Activated CD4-positive, alpha-beta memory T cell treated with anti-CD3 and anti-CD28 coated beads, Interleukin-2, amount 10 ng/mL, durations not matched to agents 7 days and 5 days (primary cell): ENCODE results near the gene PPP1R13L. TPM values are rescaled to one million over a fixed set of nuclear protein-coding genes. Genes with fewer than 3 reads are reported as not detected.

Experiments used
- CTCF ChIA-PET: fragments of 350-600 bp; sonication (Branson Sonifier 250); formaldehyde crosslinking; loops from one replicate; lab custom pipeline; 2021; ENCODE audit warnings: antibody characterized with exemption, inconsistent platforms; lab: Charles Lee
- POLR2A ChIA-PET: fragments of 350-600 bp; sonication (Branson Sonifier 250); formaldehyde crosslinking; loops from one replicate; lab custom pipeline; 2021; ENCODE audit warnings: antibody characterized with exemption; lab: Charles Lee
- DNase-seq: peaks from one replicate; pipeline ENCODE4 v3.0.0-alpha.2; 2020
- H3K27ac Mint-ChIP-seq: one replicate; pipeline ENCODE4 v1.8.0; 2021; ENCODE audit warnings: mild to moderate bottlenecking, mixed read lengths
- H3K27me3 Mint-ChIP-seq: one replicate; pipeline ENCODE4 v1.8.0; 2021; ENCODE audit warnings: mixed read lengths
- H3K36me3 Mint-ChIP-seq: one replicate; pipeline ENCODE4 v1.8.0; 2021; ENCODE audit warnings: low read depth, mixed read lengths
- H3K4me1 Mint-ChIP-seq: one replicate; pipeline ENCODE4 v1.8.0; 2021; ENCODE audit warnings: mixed read lengths
- H3K4me3 Mint-ChIP-seq: one replicate; pipeline ENCODE4 v1.8.0; 2021; ENCODE audit warnings: mild to moderate bottlenecking, mixed read lengths
- H3K9me3 Mint-ChIP-seq: one replicate; pipeline ENCODE4 v1.8.0; 2021; ENCODE audit warnings: mixed read lengths
- total RNA-seq, 2 experiments: library from RNA; stranded (reverse); gene quantifications; one replicate each; pipeline ENCODE4 v1.2.3, GENCODE V29; 2021

Gene PPP1R13L
- total RNA-seq, 2 experiments from 2014 or later = 13.0 to 18.9 TPM

DNA sequence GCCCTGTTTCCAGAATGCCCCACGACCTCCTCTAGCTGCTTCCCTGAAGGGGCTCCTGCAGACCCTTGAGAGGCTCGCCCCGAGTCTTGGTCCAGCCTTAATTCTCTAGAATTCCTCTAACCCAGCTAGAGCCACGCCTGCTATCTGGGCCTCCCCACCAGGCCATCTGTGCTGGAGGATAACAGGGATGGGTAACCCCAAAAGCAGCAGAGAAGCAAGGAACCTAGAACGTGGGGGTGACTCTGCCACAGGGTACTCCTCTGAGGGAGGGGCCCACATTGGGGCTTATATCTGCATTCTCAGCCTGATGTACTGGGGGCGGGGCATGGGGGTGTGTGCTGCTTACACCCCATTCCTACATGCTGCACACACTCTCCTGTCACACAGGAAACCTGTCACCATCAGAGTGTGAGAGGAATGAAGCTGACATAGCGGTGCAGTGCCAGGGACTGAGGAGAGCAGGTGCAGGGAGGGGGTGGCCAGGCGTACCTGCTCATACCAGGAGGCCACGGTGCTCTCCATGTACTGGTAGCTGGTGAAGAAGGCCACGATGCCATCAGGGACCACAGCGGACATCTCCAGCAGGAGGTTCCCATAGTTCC is 50.5 kb downstream of the PPP1R13L start:
- peaks cover 21% of the 10 kb centered on the region for H3K36me3 Mint-ChIP-seq
- POLR2A ChIA-PET = no interaction called here
- no peaks in the 10 kb centered on the region for H3K9me3 Mint-ChIP-seq
- CTCF ChIA-PET = no interaction called here
- no peak for DNase-seq
- no peaks in the 10 kb centered on the region for H3K4me1 Mint-ChIP-seq
- no peaks in the 10 kb centered on the region for H3K27me3 Mint-ChIP-seq
- no peak overlapping the region for H3K27ac Mint-ChIP-seq
- no peak overlapping the region for H3K4me3 Mint-ChIP-seq

DNA sequence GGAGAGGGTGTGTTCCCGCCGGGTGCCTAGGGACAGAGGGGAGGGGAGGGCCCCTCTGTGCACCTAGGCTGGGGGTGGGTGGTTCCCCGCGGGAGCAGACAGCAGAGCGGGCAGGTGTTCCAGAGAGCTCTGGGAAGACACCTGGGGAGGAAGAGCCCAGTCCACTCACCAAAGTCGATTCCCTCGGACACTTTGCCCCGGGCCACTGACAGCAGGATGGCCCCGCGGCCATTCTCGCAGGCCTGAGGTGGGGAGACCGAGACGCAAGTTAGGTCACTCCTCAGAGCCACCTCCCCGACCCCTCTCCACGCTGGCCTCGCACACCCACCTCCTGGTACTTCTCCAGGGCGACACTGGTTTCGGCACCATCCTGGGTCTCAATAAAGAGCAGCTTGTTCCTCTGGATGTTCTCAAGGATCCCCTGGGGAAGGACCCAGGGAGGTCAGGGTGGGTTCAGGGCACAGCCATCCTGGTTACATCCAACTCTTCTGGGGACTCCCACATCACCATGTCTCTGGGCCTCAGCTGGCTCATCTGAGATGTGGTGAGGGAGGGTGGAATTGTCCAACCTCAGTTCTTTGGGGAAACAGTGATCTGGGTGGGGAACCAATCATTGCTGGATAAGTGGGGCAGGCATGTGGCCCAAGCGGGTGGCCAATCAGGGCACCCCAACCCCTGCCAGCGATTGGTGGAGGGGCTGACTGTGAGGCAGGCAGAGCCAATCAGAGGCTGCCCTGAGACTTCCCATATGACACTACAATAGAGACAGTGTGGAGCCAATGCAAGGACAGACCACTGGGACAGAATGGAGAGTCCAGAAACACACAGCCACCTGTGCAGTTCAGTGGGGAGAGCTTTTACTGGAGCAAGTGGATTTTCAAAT is 51.7 kb downstream of the PPP1R13L start:
- no peak for DNase-seq
- CTCF ChIA-PET = no interaction called here
- Mint-ChIP-seq H3K9me3 (no peaks in the 10 kb centered on the region), H3K4me1 (no peaks in the 10 kb centered on the region), H3K4me3 (no peak overlapping the region), H3K27ac (no peak overlapping the region), H3K27me3 (no peaks in the 10 kb centered on the region), H3K36me3 (peaks cover 19% of the 10 kb centered on the region)
- POLR2A ChIA-PET = no interaction called here

DNA sequence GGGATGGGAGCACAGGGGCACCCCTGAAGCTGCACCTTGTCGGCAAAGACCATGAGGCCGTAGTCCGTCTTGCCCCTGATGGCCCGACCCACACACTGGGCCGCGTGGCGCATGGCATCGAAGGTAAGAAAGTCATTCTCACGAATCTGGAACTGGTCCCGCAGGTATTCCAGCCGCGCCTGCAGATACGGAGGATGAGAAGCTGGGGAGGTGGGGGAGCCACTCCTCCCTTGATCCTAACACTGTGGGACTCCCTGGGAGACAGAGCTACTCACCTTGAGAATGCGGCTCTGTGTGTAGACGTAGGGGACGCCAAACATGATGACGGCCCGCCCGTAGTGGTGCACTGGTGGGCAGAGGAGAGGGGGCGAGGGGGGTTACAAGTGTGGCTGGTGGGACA is 52.4 kb downstream of the PPP1R13L start:
- H3K9me3 Mint-ChIP-seq = no peaks in the 10 kb centered on the region
- CTCF ChIA-PET = no interaction called here

DNA sequence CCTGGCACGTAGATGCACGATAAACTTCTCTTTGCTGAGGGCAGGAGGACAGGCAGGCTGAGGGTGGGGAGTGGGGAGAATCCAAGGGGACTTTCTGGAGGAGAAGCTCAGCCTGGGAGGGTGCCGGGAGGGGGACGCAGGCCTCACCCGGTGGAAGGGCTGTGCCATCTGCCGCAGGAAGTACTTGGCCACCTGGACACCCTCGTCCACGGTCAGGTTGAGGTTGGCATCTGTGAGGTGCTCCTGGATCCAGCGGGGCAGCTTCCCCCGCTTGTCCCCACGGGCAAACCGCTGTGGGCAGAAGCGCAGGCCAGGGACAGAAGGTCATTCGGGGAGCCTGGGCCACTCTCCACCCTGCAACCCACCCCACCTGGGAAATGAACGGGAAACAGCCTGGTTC is 52.8 kb downstream of the PPP1R13L start:
- CTCF ChIA-PET = no interaction called here
- Mint-ChIP-seq H3K4me1 (no peaks in the 10 kb centered on the region), H3K4me3 (no peak overlapping the region), H3K27ac (no peak overlapping the region), H3K27me3 (no peaks in the 10 kb centered on the region), H3K36me3 (peaks cover 14% of the 10 kb centered on the region), H3K9me3 (no peaks in the 10 kb centered on the region)
- POLR2A ChIA-PET = no interaction called here
- no peak for DNase-seq

More for the DNA sequence above, 52.4 kb downstream of the PPP1R13L start:
- H3K36me3 Mint-ChIP-seq = peaks cover 17% of the 10 kb centered on the region
- no peak overlapping the region for H3K27ac Mint-ChIP-seq
- DNase-seq = no peak
- H3K4me1 Mint-ChIP-seq = no peaks in the 10 kb centered on the region
- no peaks in the 10 kb centered on the region for H3K27me3 Mint-ChIP-seq
- H3K4me3 Mint-ChIP-seq = no peak overlapping the region
- POLR2A ChIA-PET = no interaction called here

DNA sequence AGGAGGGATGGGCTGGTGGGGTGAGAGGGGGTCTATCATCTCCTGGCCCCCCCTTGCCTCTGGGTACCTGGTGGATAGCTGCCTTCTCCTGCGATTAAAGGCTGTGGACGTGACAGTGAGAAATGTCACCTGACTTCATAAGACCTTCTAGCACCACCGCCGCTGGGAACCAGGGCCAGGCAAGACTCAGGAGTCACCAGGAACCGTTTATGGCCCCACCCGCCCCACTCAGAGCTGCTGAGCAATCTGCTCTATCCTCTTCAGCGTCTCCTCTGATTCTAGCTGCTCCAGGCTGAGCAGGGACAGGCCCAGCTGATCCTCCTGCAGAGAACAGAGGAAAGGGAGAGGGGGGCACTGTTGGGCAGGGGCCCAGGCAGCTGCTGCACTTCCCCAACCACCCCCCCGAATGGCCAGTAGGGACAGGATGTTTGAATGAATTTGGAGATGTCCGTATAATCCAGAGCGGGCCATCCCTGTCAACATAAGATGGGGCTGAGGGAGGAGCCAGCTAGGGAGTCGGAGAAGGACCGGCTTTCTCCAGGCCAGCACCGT is 53.4 kb downstream of the PPP1R13L start:
- Mint-ChIP-seq H3K27ac (no peak overlapping the region), H3K9me3 (no peaks in the 10 kb centered on the region), H3K27me3 (no peaks in the 10 kb centered on the region), H3K4me3 (no peak overlapping the region), H3K36me3 (peaks cover 14% of the 10 kb centered on the region), H3K4me1 (no peaks in the 10 kb centered on the region)
- DNase-seq = no peak
- POLR2A ChIA-PET = no interaction called here
- CTCF ChIA-PET = no interaction called here

DNA sequence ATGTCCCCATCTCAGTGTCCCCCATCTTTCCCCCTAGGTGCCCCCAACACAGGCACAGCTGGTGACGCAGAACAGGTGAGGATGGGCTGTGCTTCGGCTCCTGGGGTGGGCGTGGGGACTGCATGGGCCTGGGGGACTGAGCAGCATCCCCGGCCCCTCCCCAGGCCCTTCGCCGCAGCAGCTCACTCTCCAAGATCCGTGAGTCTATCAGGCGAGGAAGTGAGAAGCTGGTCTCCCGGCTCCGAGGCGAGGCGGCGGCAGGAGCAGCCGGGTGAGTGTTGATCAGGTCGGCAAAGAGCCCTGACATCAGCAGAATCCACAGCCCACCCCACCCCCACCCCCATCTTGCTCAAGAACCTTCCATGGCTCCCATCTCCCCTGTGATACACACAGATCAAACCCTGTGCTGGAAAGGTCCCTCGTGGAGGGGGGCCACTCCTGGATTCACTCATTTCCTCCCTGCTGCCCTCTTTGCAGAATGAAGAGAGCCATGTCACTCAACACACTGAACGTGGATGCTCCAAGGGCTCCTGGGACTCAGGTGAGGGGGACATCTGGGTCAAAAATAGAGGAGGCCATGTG is 54.3 kb downstream of the PPP1R13L start:
- peaks cover 4% of the 10 kb centered on the region for H3K27me3 Mint-ChIP-seq

DNA sequence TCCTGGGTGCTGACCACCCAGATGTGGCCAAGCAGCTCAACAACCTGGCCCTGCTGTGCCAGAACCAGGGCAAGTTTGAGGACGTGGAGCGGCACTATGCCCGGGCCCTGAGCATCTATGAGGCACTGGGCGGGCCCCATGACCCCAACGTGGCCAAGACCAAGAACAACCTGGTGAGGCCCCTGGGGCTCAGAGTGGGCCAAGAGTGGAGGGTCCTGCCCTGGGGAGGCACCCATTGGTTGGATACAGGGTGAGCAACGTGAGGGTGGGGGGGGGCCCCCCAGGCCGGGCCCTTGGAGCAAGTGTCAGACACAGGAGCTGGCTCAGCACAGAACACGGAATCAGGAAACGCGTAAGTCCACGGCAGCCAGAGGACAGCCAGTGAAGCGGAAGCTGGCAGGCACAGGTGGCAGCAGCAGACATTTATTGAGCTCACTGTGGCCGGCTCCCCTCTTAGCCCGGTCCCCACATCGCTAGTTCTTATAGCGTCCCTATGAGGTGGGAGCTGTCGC is 55.4 kb downstream of the PPP1R13L start:
- ChIA-PET POLR2A (no interaction called here), CTCF (no interaction called here)
- Mint-ChIP-seq H3K27ac (no peak overlapping the region), H3K4me3 (no peak overlapping the region), H3K9me3 (no peaks in the 10 kb centered on the region), H3K36me3 (peaks cover 3% of the 10 kb centered on the region), H3K4me1 (no peaks in the 10 kb centered on the region), H3K27me3 (peaks cover 5% of the 10 kb centered on the region)
- no peak for DNase-seq

More for the DNA sequence above, 54.3 kb downstream of the PPP1R13L start:
- Mint-ChIP-seq H3K4me3 (no peak overlapping the region), H3K4me1 (no peaks in the 10 kb centered on the region), H3K9me3 (no peaks in the 10 kb centered on the region), H3K36me3 (peaks cover 8% of the 10 kb centered on the region), H3K27ac (no peak overlapping the region)
- ChIA-PET CTCF (no interaction called here), POLR2A (no interaction called here)
- no peak for DNase-seq

DNA sequence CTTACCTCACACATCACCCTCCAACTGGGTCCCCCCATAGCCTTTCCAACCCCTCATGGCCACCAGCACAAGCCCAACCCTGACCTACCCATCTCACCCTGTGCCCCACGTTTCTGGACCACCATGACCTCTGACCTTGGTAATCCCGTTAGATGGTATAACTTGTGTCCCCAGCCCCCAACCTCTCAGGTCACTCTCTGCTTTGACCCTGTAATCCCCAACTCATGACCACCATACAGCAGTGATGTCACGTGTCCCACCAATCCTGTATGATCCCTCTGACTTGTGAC is 55.8 kb downstream of the PPP1R13L start:
- DNase-seq = no peak
- H3K4me3 Mint-ChIP-seq = no peak overlapping the region
- H3K36me3 Mint-ChIP-seq = peaks cover 3% of the 10 kb centered on the region
- H3K9me3 Mint-ChIP-seq = no peaks in the 10 kb centered on the region
- H3K27ac Mint-ChIP-seq = no peak overlapping the region
- peaks cover 5% of the 10 kb centered on the region for H3K27me3 Mint-ChIP-seq
- CTCF ChIA-PET = no interaction called here
- POLR2A ChIA-PET = no interaction called here
- no peaks in the 10 kb centered on the region for H3K4me1 Mint-ChIP-seq

DNA sequence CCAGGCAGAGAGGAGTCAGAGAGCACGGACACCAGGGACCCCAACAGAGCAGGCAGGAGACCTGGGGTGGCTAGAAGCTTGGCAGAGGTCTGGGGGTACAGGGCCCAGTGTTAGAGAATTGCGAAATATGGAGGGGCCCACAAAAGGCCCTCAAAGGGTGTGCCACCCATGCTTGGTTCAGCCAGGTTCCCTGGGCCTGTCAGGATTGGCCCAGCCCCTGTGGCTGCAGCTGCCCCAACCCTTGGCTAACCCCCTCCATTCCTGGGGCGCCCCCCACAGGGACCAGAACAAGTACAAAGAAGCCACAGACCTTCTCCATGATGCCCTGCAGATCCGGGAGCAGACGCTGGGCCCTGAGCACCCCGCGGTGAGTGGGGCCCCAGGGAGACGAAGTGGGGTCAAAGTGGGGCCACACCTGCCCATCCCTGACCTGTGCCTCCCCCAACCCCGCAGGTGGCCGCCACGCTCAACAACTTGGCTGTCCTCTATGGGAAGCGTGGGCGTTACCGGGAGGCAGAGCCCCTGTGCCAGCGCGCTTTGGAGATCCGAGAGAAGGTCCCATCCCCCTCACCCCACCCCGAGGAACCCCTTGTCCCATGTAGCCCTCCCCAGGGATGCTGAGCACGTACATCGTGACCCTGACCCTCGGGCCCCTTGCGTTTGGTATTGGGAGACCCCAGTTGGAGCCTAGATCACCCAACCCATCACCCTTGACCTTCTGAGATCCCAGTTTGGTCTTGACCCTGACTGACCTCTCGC is 56.3 kb downstream of the PPP1R13L start:
- H3K36me3 Mint-ChIP-seq = peaks cover 2% of the 10 kb centered on the region

DNA sequence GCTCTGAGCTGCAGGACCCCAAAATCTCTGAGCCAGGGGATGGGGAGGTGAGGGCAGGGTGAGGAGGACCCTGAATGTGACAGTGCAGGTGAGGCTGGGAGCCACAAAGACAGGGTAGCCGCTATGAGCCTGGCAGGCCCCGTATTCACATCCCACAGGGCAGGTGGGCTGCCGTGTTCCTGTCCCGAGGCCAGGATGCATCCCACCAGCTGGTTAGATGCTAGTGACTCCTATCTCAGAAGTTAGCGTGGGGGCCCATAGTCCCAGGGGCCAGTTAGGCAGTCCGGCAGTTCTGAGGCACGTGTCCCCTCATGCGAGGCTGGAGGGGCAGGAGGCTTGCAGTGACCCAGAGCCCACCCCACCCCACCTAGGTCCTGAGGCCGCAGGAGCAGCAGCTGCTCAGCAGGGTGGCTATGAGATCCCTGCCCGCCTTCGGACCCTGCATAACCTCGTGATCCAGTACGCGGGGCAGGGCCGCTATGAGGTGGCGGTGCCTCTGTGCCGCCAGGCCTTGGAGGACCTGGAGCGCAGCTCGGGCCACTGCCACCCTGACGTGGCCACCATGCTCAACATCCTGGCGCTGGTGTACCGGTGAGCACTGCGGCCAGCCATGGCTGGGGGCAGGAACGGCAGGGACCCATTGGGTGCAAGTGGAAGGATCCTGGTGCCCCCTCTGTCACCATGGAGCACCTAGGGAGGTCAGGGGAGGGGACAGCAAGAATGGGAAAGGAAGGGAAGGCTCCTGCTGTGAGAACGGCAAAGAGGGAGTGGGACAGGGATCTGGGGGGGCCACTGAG is 57.1 kb downstream of the PPP1R13L start:
- H3K27me3 Mint-ChIP-seq = peaks cover 8% of the 10 kb centered on the region
- no peaks in the 10 kb centered on the region for H3K4me1 Mint-ChIP-seq
- no peak for DNase-seq
- H3K9me3 Mint-ChIP-seq = no peaks in the 10 kb centered on the region
- POLR2A ChIA-PET = no interaction called here
- no peaks in the 10 kb centered on the region for H3K36me3 Mint-ChIP-seq
- no peak overlapping the region for H3K27ac Mint-ChIP-seq
- CTCF ChIA-PET = no interaction called here
- H3K4me3 Mint-ChIP-seq = no peak overlapping the region

More for the DNA sequence above, 56.3 kb downstream of the PPP1R13L start:
- Mint-ChIP-seq H3K27me3 (peaks cover 7% of the 10 kb centered on the region), H3K4me1 (no peaks in the 10 kb centered on the region), H3K27ac (no peak overlapping the region), H3K9me3 (no peaks in the 10 kb centered on the region), H3K4me3 (no peak overlapping the region)
- CTCF ChIA-PET = interaction anchor here (0.5 kb wide), 1 partner anchor 396 kb away, joined by 3 read pairs; no protein-coding TSS in a partner anchor
- DNase-seq = no peak
- POLR2A ChIA-PET = no interaction called here

DNA sequence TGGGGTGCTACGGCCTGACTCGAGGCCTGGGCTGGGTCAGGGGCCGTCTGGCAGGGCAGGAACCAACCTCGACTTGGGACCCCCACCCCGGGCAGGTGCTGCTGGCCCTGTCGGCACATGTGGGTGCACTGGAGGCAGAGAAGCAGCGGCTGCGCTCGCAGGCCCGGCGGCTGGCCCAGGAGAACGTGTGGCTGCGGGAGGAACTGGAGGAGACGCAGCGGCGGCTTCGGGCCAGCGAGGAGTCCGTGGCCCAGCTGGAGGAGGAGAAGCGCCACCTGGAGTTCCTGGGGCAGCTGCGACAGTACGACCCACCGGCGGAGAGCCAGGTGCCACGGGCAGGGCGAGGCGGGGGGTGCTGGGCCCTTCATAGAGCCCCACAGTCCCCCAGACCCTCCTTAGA is 58.4 kb downstream of the PPP1R13L start:
- no peaks in the 10 kb centered on the region for H3K9me3 Mint-ChIP-seq
- H3K4me3 Mint-ChIP-seq = no peak overlapping the region
- POLR2A ChIA-PET = no interaction called here
- H3K27ac Mint-ChIP-seq = no peak overlapping the region
- H3K36me3 Mint-ChIP-seq = no peaks in the 10 kb centered on the region
- no peaks in the 10 kb centered on the region for H3K4me1 Mint-ChIP-seq
- CTCF ChIA-PET = no interaction called here
- peaks cover 8% of the 10 kb centered on the region for H3K27me3 Mint-ChIP-seq
- no peak for DNase-seq

DNA sequence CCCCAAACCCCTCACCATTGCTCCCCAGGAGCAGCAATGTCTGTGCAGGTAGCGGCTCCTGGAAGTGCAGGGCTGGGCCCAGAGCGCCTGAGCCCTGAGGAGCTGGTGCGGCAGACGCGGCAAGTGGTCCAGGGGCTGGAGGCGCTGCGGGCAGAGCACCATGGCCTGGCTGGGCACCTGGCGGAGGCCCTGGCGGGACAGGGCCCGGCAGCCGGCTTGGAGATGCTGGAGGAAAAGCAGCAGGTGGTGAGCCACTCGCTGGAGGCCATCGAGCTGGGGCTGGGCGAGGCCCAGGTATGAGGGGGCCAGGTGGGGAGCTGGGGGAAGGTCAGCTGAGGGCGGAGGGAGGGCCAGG is 59.4 kb downstream of the PPP1R13L start:
- CTCF ChIA-PET = no interaction called here
- Mint-ChIP-seq H3K36me3 (no peaks in the 10 kb centered on the region), H3K4me1 (no peaks in the 10 kb centered on the region), H3K4me3 (no peak overlapping the region), H3K27ac (no peak overlapping the region), H3K9me3 (no peaks in the 10 kb centered on the region), H3K27me3 (peaks cover 8% of the 10 kb centered on the region)
- DNase-seq = no peak
- POLR2A ChIA-PET = no interaction called here
